HEK293 (cell line): ENCODE data around the gene TIMM17B.

ENCODE experiments used
- REST ChIP-seq: fragments of 450-650 bp; formaldehyde crosslinking; IDR thresholded peaks from 2 replicates; pipeline ENCODE4 v1.5.1; 2016; ENCODE audit warnings: missing biosample characterization, missing genetic modification characterization
- TSHZ1 ChIP-seq: fragments of 450-650 bp; formaldehyde crosslinking; IDR thresholded peaks from 2 replicates; pipeline ENCODE4 v1.5.1; 2016; ENCODE audit warnings: missing biosample characterization, missing genetic modification characterization, borderline replicate concordance
- YY1 ChIP-seq: fragments of 450-650 bp; formaldehyde crosslinking; IDR thresholded peaks from 2 replicates; pipeline ENCODE4 v1.5.1; 2018; ENCODE audit warnings: missing biosample characterization, missing genetic modification characterization
- ZBTB11 ChIP-seq: fragments of 450-650 bp; formaldehyde crosslinking; conservative IDR thresholded peaks from 2 replicates; pipeline ENCODE4 v1.5.1; 2016; ENCODE audit warnings: low read depth, missing biosample characterization, missing genetic modification characterization
- ZBTB7A ChIP-seq: fragments of 450-650 bp; formaldehyde crosslinking; IDR thresholded peaks from 2 replicates; pipeline ENCODE4 v1.5.1; 2016; ENCODE audit warnings: low read depth, missing biosample characterization, missing genetic modification characterization
- ZNF114 ChIP-seq: fragments of 450-650 bp; formaldehyde crosslinking; IDR thresholded peaks from 2 replicates; pipeline ENCODE4 v1.5.0; 2017; ENCODE audit warnings: missing biosample characterization, missing genetic modification characterization
- ZNF132 ChIP-seq: fragments of 450-650 bp; formaldehyde crosslinking; IDR thresholded peaks from 2 replicates; pipeline ENCODE4 v1.5.1; 2017; ENCODE audit warnings: missing biosample characterization, missing genetic modification characterization, borderline replicate concordance
- ZNF416 ChIP-seq: fragments of 450-650 bp; formaldehyde crosslinking; IDR thresholded peaks from 2 replicates; pipeline ENCODE4 v1.5.1; 2016; ENCODE audit warnings: missing biosample characterization, missing genetic modification characterization
- ZNF510 ChIP-seq: fragments of 450-650 bp; formaldehyde crosslinking; IDR thresholded peaks from 2 replicates; pipeline ENCODE4 v1.5.1; 2018; ENCODE audit warnings: mild to moderate bottlenecking, missing genetic modification characterization, missing biosample characterization; ENCODE audit not compliant: insufficient replicate concordance
- ZNF777 ChIP-seq: fragments of 450-650 bp; formaldehyde crosslinking; IDR thresholded peaks from 2 replicates; pipeline ENCODE4 v1.5.1; 2017; ENCODE audit warnings: missing biosample characterization, missing genetic modification characterization, borderline replicate concordance
- ZXDB ChIP-seq: fragments of 450-650 bp; formaldehyde crosslinking; IDR thresholded peaks from 2 replicates; pipeline ENCODE4 v1.5.1; 2016; ENCODE audit warnings: missing biosample characterization, missing genetic modification characterization
- TF ChIP-seq, protein P1 (sequence below): fragments of 450-650 bp; formaldehyde crosslinking; IDR thresholded peaks from 2 replicates; pipeline ENCODE4 v1.5.1; 2016; ENCODE audit warnings: missing biosample characterization, missing genetic modification characterization
- TF ChIP-seq, protein P2 (sequence below): fragments of 450-650 bp; formaldehyde crosslinking; IDR thresholded peaks from 2 replicates; pipeline ENCODE4 v1.5.1; 2017; ENCODE audit warnings: missing biosample characterization, missing genetic modification characterization

GRCh38 chrX:48904626-48905025 lies 7.1 kb upstream of the TIMM17B start:
- TF ChIP-seq ZXDB, result no peak
- no peak for TF ChIP-seq ZNF114 (tag by site-specific recombination)
- TF ChIP-seq, protein P1, sequence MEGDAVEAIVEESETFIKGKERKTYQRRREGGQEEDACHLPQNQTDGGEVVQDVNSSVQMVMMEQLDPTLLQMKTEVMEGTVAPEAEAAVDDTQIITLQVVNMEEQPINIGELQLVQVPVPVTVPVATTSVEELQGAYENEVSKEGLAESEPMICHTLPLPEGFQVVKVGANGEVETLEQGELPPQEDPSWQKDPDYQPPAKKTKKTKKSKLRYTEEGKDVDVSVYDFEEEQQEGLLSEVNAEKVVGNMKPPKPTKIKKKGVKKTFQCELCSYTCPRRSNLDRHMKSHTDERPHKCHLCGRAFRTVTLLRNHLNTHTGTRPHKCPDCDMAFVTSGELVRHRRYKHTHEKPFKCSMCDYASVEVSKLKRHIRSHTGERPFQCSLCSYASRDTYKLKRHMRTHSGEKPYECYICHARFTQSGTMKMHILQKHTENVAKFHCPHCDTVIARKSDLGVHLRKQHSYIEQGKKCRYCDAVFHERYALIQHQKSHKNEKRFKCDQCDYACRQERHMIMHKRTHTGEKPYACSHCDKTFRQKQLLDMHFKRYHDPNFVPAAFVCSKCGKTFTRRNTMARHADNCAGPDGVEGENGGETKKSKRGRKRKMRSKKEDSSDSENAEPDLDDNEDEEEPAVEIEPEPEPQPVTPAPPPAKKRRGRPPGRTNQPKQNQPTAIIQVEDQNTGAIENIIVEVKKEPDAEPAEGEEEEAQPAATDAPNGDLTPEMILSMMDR (tag by site-specific recombination), result no peak
- TF ChIP-seq ZNF510, result no peak
- TF ChIP-seq ZBTB11 (tag by site-specific recombination), result no peak
- no peak for TF ChIP-seq REST (tag by site-specific recombination)
- no peak for TF ChIP-seq YY1 (tag by site-specific recombination)
- TF ChIP-seq ZBTB7A (tag by site-specific recombination), result no peak
- no peak for TF ChIP-seq ZNF416 (tag by site-specific recombination)
- TF ChIP-seq ZNF777, result no peak
- TF ChIP-seq ZNF132 (tag by site-specific recombination), result no peak
- TF ChIP-seq, protein P2, sequence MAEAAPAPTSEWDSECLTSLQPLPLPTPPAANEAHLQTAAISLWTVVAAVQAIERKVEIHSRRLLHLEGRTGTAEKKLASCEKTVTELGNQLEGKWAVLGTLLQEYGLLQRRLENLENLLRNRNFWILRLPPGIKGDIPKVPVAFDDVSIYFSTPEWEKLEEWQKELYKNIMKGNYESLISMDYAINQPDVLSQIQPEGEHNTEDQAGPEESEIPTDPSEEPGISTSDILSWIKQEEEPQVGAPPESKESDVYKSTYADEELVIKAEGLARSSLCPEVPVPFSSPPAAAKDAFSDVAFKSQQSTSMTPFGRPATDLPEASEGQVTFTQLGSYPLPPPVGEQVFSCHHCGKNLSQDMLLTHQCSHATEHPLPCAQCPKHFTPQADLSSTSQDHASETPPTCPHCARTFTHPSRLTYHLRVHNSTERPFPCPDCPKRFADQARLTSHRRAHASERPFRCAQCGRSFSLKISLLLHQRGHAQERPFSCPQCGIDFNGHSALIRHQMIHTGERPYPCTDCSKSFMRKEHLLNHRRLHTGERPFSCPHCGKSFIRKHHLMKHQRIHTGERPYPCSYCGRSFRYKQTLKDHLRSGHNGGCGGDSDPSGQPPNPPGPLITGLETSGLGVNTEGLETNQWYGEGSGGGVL, result no peak
- no peak for TF ChIP-seq TSHZ1
